ENCODE results near the gene ARRDC1.

DNA sequence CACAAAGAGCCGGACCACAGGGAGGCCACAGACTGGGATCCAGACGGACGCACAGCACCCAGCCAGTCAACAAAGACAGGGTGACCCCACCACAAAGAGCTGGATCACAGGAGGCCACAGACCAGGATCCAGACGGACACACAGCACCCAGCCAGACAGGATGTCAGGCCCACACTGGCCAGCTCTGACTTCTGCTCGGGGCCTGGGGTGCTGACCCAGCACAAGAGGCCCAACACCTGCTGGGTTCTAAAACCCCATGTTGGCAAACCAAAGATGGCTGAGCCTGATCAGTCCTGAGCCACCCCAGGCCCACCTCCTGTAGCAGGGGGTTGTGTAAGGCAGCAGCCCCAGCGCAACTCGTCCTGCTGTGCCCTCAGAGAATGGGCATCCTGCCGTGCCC is 21.5 kb upstream of the ARRDC1 start:
- TF ChIP-seq, protein P1, sequence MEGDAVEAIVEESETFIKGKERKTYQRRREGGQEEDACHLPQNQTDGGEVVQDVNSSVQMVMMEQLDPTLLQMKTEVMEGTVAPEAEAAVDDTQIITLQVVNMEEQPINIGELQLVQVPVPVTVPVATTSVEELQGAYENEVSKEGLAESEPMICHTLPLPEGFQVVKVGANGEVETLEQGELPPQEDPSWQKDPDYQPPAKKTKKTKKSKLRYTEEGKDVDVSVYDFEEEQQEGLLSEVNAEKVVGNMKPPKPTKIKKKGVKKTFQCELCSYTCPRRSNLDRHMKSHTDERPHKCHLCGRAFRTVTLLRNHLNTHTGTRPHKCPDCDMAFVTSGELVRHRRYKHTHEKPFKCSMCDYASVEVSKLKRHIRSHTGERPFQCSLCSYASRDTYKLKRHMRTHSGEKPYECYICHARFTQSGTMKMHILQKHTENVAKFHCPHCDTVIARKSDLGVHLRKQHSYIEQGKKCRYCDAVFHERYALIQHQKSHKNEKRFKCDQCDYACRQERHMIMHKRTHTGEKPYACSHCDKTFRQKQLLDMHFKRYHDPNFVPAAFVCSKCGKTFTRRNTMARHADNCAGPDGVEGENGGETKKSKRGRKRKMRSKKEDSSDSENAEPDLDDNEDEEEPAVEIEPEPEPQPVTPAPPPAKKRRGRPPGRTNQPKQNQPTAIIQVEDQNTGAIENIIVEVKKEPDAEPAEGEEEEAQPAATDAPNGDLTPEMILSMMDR (IDR thresholded peaks at IDR 0.05; ENCODE audit: insufficient read depth, low read length), result no peak
- TF ChIP-seq POLR2AphosphoS5 (IDR thresholded peaks at IDR 0.05; ENCODE audit: low read depth) (no peak), GABPA (IDR thresholded peaks at IDR 0.05; ENCODE audit: low read depth) (no peak), SPI1 (IDR thresholded peaks at IDR 0.05; ENCODE audit: borderline replicate concordance, low read depth) (no peak)
- TF ChIP-seq, protein P2, sequence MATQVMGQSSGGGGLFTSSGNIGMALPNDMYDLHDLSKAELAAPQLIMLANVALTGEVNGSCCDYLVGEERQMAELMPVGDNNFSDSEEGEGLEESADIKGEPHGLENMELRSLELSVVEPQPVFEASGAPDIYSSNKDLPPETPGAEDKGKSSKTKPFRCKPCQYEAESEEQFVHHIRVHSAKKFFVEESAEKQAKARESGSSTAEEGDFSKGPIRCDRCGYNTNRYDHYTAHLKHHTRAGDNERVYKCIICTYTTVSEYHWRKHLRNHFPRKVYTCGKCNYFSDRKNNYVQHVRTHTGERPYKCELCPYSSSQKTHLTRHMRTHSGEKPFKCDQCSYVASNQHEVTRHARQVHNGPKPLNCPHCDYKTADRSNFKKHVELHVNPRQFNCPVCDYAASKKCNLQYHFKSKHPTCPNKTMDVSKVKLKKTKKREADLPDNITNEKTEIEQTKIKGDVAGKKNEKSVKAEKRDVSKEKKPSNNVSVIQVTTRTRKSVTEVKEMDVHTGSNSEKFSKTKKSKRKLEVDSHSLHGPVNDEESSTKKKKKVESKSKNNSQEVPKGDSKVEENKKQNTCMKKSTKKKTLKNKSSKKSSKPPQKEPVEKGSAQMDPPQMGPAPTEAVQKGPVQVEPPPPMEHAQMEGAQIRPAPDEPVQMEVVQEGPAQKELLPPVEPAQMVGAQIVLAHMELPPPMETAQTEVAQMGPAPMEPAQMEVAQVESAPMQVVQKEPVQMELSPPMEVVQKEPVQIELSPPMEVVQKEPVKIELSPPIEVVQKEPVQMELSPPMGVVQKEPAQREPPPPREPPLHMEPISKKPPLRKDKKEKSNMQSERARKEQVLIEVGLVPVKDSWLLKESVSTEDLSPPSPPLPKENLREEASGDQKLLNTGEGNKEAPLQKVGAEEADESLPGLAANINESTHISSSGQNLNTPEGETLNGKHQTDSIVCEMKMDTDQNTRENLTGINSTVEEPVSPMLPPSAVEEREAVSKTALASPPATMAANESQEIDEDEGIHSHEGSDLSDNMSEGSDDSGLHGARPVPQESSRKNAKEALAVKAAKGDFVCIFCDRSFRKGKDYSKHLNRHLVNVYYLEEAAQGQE (IDR thresholded peaks at IDR 0.05; ENCODE audit: insufficient replicate concordance, low read depth), result no peak

Data from HL-60 (cell line).